Loucy (cell line): ENCODE results near the gene GATA1.

Experiments
- EZH2phosphoT487 ChIP-seq: fragments of 200-600 bp; IDR thresholded peaks from 2 replicates; pipeline ENCODE4 v1.6.1; 2018; ENCODE audit warnings: antibody characterized with exemption, mild to moderate bottlenecking, moderate library complexity, borderline replicate concordance
- TF ChIP-seq, protein P1 (sequence below): fragments of 200-600 bp; sonication (generic); conservative IDR thresholded peaks from 2 replicates; pipeline ENCODE4 v1.5.1; 2014; ENCODE audit warnings: mild to moderate bottlenecking, antibody characterized with exemption, low read length

DNA sequence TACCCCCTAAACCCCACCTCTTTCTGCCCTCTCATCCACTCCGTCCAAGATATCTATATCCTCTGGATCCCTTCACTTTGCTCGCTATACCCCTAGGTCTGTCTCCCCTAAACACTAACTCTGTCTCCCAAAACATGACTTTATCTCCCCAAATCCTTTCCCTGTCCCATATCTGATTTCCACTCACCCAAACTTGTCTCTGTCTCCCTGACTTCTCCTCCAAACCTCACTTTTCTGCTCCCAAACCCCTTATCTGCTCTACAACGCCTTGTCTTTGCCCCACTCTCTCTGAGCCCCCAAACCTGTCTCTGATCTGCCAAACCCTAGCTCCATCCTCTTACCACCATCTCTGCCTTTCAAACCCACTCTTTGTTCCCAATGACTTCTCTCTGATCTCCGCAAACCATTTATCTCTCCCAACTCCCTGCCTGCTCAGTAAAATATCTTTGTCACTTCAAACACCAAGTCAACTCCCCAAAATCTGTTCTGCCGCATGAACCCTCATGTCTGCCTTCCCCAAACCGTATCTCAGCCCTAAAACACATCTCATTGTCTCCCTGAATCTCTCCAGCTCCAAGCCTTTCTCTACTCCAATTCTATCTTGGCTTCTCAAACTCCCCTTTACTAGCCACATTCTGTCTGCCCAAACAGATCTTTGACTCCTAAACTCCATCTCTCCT, 575 bp downstream of the GATA1 start:
- TF ChIP-seq, protein P1, sequence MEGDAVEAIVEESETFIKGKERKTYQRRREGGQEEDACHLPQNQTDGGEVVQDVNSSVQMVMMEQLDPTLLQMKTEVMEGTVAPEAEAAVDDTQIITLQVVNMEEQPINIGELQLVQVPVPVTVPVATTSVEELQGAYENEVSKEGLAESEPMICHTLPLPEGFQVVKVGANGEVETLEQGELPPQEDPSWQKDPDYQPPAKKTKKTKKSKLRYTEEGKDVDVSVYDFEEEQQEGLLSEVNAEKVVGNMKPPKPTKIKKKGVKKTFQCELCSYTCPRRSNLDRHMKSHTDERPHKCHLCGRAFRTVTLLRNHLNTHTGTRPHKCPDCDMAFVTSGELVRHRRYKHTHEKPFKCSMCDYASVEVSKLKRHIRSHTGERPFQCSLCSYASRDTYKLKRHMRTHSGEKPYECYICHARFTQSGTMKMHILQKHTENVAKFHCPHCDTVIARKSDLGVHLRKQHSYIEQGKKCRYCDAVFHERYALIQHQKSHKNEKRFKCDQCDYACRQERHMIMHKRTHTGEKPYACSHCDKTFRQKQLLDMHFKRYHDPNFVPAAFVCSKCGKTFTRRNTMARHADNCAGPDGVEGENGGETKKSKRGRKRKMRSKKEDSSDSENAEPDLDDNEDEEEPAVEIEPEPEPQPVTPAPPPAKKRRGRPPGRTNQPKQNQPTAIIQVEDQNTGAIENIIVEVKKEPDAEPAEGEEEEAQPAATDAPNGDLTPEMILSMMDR = no peak
- TF ChIP-seq EZH2phosphoT487 = no peak
